ENCODE results near the gene TRIM3. TPM values are rescaled to one million over a fixed set of nuclear protein-coding genes. Genes with fewer than 3 reads are reported as not detected.

TRIM3 gene
- total RNA-seq, 1 experiment from 2014 or later: 13.4 TPM

DNA sequence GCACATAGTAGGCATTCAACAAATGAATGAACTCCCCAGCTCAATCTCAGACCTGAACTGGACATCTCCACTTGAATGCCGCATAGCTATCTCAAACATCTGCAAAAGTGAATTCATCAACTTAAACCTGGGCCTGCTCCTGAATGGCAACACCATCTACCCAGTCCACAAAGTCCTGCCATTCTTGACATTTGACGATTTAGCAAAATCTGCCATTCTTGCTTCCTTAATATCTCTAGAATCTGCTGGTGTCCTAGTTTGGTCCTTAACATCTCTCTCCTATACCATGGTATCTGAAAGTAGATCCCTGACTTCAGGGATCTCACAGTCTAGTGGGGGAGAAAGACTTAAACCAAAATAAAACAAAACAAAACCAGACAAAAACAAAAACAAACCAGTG, 20.6 kb downstream of the TRIM3 start:
- Histone ChIP-seq H2AFZ (ENCODE audit: low read depth, low read length, poor library complexity, severe bottlenecking) (no peak overlapping the region), H3K79me2 (ENCODE audit: insufficient read depth, low read length) (no peaks in the 10 kb centered on the region), H3K4me3 (replicated peaks in 1 of 2; ENCODE audit: low read depth in 1 of 2, low read length in 2 of 2) (no peak overlapping the region), H3K9me3 (ENCODE audit: control insufficient read depth in 1 of 2, insufficient read depth in 1 of 2, low read depth in 1 of 2, low read length in 2 of 2) (no peaks in the 10 kb centered on the region), H3K9me2 (ENCODE audit: insufficient read depth) (no peaks in the 10 kb centered on the region), H3K27me3 (ENCODE audit: insufficient read depth, low read length) (no peaks in the 10 kb centered on the region), H4K20me1 (ENCODE audit: insufficient read depth) (no peaks in the 10 kb centered on the region), H3K4me1 (ENCODE audit: control insufficient read depth in 1 of 2, insufficient read depth in 2 of 2, low read length in 2 of 2) (no peaks in the 10 kb centered on the region), H3K36me3 (ENCODE audit: control insufficient read depth in 1 of 2, insufficient read depth in 2 of 2, low read length in 2 of 2) (peaks cover 4 to 6% of the 10 kb centered on the region in 2 experiments; a peak in 2 of 4 replicates), H3K27ac (ENCODE audit: low read depth, low read length) (no peak overlapping the region), H3K4me2 (ENCODE audit: low read length) (no peak overlapping the region), H3K9ac (ENCODE audit: low read length) (no peak overlapping the region)
- RAD21 ChIA-PET (ENCODE audit: low non-redundant PET in 1 of 2, low total read pairs in 2 of 2, uncharacterized antibody in 2 of 2, unreplicated experiment in 2 of 2): no interaction called here
- ATAC-seq: no peak
- POLR2A ChIA-PET: no interaction called here
- DNase-seq (ENCODE audit: low read depth, low spot score): no peak
- BruUV-seq (replicated peaks): no TSS peak
- TF ChIP-seq, protein P1, sequence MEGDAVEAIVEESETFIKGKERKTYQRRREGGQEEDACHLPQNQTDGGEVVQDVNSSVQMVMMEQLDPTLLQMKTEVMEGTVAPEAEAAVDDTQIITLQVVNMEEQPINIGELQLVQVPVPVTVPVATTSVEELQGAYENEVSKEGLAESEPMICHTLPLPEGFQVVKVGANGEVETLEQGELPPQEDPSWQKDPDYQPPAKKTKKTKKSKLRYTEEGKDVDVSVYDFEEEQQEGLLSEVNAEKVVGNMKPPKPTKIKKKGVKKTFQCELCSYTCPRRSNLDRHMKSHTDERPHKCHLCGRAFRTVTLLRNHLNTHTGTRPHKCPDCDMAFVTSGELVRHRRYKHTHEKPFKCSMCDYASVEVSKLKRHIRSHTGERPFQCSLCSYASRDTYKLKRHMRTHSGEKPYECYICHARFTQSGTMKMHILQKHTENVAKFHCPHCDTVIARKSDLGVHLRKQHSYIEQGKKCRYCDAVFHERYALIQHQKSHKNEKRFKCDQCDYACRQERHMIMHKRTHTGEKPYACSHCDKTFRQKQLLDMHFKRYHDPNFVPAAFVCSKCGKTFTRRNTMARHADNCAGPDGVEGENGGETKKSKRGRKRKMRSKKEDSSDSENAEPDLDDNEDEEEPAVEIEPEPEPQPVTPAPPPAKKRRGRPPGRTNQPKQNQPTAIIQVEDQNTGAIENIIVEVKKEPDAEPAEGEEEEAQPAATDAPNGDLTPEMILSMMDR (IDR thresholded peaks at IDR 0.05 in 2 of 3, conservative IDR thresholded peaks at IDR 0.05 in 1 of 3; ENCODE audit: borderline replicate concordance in 1 of 3, insufficient read depth in 1 of 3, low read depth in 2 of 3, low read length in 2 of 3): no peak
- TF ChIP-seq FOSL1 (IDR thresholded peaks at IDR 0.05; ENCODE audit: low read depth) (no peak), POLR2A (IDR thresholded peaks at IDR 0.05; ENCODE audit: borderline replicate concordance, extremely low read depth, insufficient read depth, insufficient read length) (no peak), JUND (IDR thresholded peaks at IDR 0.05) (no peak), SRF (IDR thresholded peaks at IDR 0.05; ENCODE audit: low read depth) (no peak), POLR2AphosphoS5 (IDR thresholded peaks at IDR 0.05; ENCODE audit: low read depth, low read length) (no peak), TCF7L2 (IDR thresholded peaks at IDR 0.05; ENCODE audit: borderline replicate concordance, extremely low read depth, insufficient read depth, insufficient read length) (no peak), REST (IDR thresholded peaks at IDR 0.05; ENCODE audit: low read depth) (no peak), EZH2 (IDR thresholded peaks at IDR 0.05) (no peak), EGR1 (IDR thresholded peaks at IDR 0.05; ENCODE audit: low read depth) (no peak), CEBPB (IDR thresholded peaks at IDR 0.05; ENCODE audit: low read depth) (no peak), ZFX (IDR thresholded peaks at IDR 0.05) (no peak), MAX (IDR thresholded peaks at IDR 0.05) (no peak), CBX3 (IDR thresholded peaks at IDR 0.05; ENCODE audit: low read depth) (no peak), SIN3A (IDR thresholded peaks at IDR 0.05; ENCODE audit: low read depth) (no peak)
- TF ChIP-seq, protein P2, sequence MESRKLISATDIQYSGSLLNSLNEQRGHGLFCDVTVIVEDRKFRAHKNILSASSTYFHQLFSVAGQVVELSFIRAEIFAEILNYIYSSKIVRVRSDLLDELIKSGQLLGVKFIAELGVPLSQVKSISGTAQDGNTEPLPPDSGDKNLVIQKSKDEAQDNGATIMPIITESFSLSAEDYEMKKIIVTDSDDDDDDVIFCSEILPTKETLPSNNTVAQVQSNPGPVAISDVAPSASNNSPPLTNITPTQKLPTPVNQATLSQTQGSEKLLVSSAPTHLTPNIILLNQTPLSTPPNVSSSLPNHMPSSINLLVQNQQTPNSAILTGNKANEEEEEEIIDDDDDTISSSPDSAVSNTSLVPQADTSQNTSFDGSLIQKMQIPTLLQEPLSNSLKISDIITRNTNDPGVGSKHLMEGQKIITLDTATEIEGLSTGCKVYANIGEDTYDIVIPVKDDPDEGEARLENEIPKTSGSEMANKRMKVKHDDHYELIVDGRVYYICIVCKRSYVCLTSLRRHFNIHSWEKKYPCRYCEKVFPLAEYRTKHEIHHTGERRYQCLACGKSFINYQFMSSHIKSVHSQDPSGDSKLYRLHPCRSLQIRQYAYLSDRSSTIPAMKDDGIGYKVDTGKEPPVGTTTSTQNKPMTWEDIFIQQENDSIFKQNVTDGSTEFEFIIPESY (IDR thresholded peaks at IDR 0.05; ENCODE audit: extremely low read depth, insufficient replicate concordance, low read length): no peak
- intact Hi-C loops (cut with micrococcal nuclease): no loop called here
- CTCF ChIA-PET: interaction anchor here (2.1 to 3.7 kb wide), 2 partner anchors 9 to 14 kb away, joined by 6 to 15 read pairs; no protein-coding TSS in a partner anchor
